Stimulated activated CD8-positive, alpha-beta memory T cell treated with anti-CD3 and anti-CD28 coated beads, Interleukin-12 subunit alpha, Interleukin-12 subunit beta, amount 100 ng/mL, for 24 hours (primary cell): Measurements from ENCODE around the gene DDX42.
"Not testable (repeated sequence)": the region's sequence is repeated elsewhere in the genome, so short reads cannot be mapped to it uniquely, and the experiment has no call there.

ENCODE experiments used
- DNase-seq: peaks from one replicate; pipeline ENCODE4 v3.0.0-alpha.2; 2020; ENCODE audit errors: extremely low read depth

Gene DDX42

GRCh38 chr17:63780928-63781327, 7.0 kb downstream of the DDX42 start:
- no peak for DNase-seq

DNA sequence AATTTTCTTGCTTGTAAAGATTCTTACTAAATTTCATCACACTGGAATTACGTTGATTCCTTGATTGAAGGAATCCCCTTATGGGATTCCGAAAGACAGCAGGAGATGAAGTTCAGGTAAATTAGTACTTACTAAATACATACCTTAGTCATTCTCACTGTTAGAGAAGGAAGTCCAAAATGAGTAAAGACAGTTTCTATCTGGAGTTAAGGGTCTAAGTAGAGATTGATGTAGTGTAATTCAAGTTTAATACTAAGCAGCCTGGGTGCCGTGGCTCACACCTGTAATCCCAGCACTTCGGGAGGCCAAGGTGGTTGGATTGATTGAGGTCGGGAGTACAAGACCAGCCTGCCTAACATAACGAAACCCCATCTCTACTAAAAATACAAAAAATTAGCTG, 9.6 kb downstream of the DDX42 start:
- DNase-seq, result no peak

GRCh38 chr17:63785556-63785955, 11.6 kb downstream of the DDX42 start:
- DNase-seq, result no peak

GRCh38 chr17:63786117-63786516, 12.1 kb downstream of the DDX42 start:
- DNase-seq, result no peak

DNA sequence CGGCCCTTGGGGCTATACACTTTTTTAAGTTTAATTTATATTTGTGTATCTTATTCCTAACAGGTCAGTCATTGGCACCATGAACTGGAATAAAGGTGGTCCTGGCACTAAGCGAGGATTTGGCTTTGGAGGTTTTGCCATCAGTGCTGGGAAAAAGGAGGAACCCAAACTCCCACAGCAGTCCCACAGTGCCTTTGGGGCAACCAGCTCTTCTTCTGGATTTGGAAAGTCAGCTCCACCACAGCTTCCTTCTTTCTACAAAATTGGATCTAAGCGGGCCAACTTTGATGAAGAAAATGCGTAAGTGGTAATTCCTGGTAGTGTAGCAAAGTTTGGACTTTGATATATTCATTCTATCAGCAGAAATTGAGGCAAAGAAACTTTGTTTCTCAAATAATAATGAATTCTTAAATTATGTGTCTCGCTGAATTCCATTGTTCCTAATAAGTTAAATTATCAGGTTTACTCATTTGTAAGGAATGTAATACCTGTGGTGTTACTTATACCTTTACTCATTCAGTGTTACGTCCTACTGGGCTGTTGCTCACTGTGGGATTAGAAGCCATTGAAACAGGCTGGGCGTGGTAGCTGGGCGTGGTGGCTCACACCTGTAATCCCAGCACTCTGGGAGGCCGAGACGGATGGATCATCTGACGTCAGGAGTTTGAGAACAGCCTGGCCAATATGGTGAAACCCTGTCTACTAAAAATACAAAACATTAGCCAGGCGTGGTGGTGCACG, 13.2 kb downstream of the DDX42 start:
- DNase-seq, result no peak

DNA sequence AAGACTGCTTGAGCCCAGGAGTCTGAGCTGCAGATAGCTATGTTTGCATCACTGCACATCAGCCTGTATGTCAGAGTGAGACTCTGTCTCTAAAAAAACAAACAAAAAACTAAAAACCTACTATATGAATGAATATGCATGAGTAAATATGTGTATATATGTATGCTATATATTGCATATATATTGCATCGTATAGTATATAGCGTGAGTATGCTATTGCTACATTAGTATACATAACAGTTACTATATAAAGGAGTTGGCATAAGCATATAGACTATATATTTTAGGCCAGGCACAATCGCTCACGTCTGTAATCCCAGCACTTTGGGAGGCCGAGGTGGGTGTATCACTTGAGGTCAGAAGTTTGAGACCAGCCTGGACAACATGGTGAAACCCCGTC, 16.1 kb downstream of the DDX42 start:
- DNase-seq, result no peak

DNA sequence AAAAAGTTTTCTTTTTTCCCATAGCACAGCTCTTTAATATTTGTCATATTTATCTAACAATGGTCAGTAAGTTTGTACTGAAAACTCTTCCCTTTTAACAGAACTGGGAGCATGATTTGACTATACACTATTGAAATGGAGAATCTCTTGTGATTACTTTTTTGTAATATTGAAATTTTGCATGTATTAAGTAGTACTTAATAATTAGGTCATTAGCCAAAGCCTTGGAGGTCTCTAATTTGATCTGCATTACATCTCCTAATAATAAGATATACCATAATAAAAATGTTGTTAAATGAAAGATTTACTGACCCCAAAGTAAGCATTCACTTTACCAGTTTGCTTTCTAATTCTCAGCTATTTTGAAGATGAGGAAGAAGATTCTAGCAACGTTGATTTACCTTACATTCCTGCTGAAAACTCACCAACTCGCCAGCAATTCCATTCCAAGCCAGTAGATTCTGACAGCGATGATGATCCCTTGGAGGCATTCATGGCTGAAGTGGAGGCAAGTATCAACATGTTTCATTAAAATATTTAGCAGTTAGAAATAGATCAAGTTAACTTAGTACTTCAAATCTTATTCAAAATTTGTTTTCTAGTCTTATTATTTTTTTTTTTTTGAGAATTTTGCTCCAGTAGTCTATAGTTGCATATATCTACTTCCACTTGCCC, 18.2 kb downstream of the DDX42 start:
- DNase-seq, result no peak

GRCh38 chr17:63796375-63796774, 22.4 kb downstream of the DDX42 start:
- not testable (repeated sequence) for DNase-seq

GRCh38 chr17:63798572-63799106, 24.7 kb downstream of the DDX42 start:
- DNase-seq, result no peak

DNA sequence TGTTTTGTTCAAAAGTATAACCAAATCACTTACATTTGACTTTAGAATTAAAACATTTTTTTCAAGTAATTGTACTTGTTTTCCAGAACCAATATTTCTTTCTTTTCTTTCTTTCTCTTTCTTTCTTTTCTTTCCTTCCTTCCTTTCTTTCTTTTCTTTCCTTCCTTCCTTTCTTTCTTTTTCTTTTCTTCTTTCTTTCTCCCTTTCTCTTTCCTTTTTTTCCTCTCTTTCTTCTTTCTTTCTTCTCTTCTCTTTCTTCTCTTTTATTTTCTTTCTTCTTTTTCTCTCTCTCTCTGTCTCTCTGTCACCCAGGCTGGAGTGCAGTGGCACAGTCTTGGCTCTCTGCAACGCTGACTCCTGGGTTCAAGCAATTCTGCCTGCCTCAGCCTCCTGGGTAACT, 26.8 kb downstream of the DDX42 start:
- DNase-seq, result no peak

- DNase-seq, result no peak
Observed at GRCh38 chr17:63804328-63804727, 30.4 kb downstream of the DDX42 start.

DNA sequence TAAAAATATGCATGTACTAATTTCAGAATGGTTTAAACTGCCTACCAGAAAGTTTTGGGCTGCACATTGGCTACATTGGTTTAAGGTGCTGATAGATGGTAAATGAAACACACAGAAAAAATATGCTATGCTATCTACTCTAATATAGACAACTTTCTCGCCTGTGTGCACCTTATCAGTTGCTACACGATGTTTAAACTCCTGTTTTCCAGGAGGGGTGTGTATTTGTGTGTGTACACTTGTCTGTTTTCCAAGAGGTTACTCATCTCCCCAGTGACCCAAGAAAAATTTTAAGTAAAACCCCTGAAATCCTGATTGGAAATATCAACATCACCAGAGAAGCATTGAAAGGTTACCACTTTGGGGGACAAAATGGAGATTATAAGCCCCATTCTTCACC, 31.6 kb downstream of the DDX42 start:
- no peak for DNase-seq

GRCh38 chr17:63809970-63810369, 36.0 kb downstream of the DDX42 start:
- DNase-seq, result no peak

- no peak for DNase-seq
Observed at GRCh38 chr17:63816123-63816522, 42.2 kb downstream of the DDX42 start.

GRCh38 chr17:63816669-63817068, 42.7 kb downstream of the DDX42 start:
- DNase-seq, result no peak

GRCh38 chr17:63817736-63818385, 43.9 kb downstream of the DDX42 start:
- no peak for DNase-seq

GRCh38 chr17:63819131-63819530, 45.2 kb downstream of the DDX42 start:
- no peak for DNase-seq

DNA sequence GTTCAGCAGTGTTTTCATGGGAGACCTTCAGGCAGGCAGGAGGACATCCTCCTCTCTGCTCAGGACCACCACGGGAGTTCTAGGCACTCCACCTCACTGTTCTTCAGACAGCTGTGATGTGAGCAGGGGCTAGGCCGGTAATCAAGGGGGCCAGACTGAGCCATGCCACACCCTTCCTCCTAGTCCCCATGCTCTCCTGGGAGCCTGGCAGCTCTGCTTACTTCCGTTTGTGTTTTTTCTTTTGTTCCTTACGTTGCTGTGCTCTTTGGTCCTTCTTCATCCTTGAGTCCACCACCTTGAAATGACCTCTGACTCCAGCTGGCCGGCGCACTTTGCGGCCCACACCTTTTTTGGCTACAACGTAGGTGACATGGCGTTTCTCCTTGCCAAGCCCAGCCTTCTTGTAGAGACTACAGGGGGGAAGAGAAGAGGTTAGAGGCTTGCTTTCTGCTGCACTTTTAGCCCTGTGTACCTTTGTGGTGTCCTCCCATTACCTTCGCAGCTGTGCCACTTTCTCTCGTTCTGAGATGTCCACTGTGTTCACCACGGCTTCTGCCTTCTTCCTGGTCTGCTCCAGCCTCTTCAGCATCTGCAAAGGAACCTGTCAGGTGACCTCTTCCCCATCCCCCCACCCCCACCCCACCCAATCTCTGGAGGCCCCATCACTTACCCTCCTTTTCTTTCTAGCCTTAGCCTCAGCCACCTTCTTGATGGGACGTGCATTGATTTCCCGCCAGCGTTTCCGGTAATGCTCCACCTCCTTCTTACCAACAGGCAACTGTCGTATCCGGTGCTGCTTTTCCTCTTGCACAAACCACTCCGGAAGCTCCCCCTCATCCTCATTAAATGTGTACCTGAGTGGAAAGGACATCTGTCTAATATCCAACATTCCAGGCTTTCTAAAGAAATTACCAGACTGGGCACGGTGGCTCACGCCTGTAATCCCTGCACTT, 45.9 kb downstream of the DDX42 start:
- DNase-seq, result no peak

DNA sequence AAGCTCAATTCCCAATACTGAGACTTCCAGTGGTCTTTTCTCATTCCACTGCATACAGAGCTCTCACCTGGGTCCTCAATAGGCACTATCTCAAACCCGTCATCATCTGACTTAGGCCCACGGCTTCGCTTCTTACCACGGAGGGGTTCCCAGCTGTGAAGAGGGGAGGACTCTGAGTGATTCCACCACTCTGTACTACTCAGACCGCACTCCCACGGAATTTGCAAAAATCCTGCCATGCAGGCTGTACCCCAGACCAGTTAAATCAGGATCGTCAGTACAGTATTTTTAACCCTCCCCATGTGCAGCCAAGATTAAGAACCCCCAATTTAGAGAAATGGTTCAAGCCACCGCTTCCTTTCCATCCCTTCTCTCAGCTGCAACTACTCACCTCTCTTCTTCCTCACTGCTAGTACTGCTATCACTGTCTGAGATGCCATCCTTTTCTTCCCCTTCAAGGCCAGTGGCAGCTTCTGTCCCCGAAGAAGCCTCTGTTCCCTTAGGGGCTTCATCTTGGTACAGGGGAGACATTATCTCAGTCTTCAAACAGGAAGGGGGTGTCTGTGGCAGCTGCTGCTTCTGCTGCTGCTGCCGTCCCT, 47.1 kb downstream of the DDX42 start:
- no peak for DNase-seq

DNA sequence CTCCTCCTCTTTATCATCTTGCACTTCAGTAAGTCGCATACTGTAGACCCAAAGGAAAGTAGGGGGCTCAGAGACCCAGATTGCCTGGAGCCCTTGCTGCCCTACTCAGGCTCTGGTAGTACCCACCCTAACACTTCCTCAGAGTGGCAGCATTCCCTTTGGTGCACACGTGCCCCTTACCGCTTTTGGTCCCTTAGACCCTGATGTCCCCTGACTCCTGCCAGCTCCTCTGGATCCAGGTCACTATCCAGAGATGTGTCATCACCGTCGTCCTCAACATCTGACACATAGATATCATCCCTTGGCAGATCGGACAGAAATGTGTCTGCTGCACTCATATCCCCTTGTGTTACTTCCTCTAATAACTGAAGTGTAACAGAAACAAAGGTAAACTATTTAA, 47.8 kb downstream of the DDX42 start:
- no peak for DNase-seq

- no peak for DNase-seq
Observed at GRCh38 chr17:63822537-63822936, 48.6 kb downstream of the DDX42 start.
